ENCODE data around the gene RGS9BP.
"Not testable (repeated sequence)": the region's sequence is repeated elsewhere in the genome, so short reads cannot be mapped to it uniquely, and the experiment has no call there.

RGS9BP gene

GRCh38 chr19:32671883-32672593, 3.6 kb upstream of the RGS9BP start:
- no peak for DNase-seq

GRCh38 chr19:32672841-32673240, 2.8 kb upstream of the RGS9BP start:
- DNase-seq, result no peak

- DNase-seq, result no peak
These were observed 2.1 kb upstream of the RGS9BP start for GRCh38 chr19:32673573-32673972.

GRCh38 chr19:32674153-32674930, 1.3 kb upstream of the RGS9BP start:
- DNase-seq, result peak; percentile 27

GRCh38 chr19:32674931-32675719, 523 bp upstream of the RGS9BP start, which contains the start of gene ANKRD27:
ANKRD27 (minus strand) TSS chr19:32675180; CDS start chr19:32659015, 16,165 bp downstream.
- DNase-seq, result peak; percentile 98

GRCh38 chr19:32676186-32676894, 692 bp downstream of the RGS9BP start:
- peak; percentile 69 for DNase-seq

GRCh38 chr19:32676895-32677359, 1.3 kb downstream of the RGS9BP start:
- peak; percentile 33 for DNase-seq

- DNase-seq, result peak; percentile 52
These were observed 2.0 kb downstream of the RGS9BP start for GRCh38 chr19:32677657-32678056.

GRCh38 chr19:32680986-32681385, 5.3 kb downstream of the RGS9BP start:
- no peak for DNase-seq

- no peak for DNase-seq
These were observed 6.7 kb downstream of the RGS9BP start for GRCh38 chr19:32682317-32682716.

- no peak for DNase-seq
These were observed 11.3 kb downstream of the RGS9BP start for GRCh38 chr19:32686847-32687475.

- no peak for DNase-seq
These were observed 12.0 kb downstream of the RGS9BP start for GRCh38 chr19:32687681-32688080.

- no peak for DNase-seq
These were observed 12.7 kb downstream of the RGS9BP start for GRCh38 chr19:32688311-32688710.

GRCh38 chr19:32691291-32691951, 15.8 kb downstream of the RGS9BP start, which contains the start of gene NUDT19:
NUDT19 (plus strand) TSS chr19:32691821; CDS start chr19:32691961, 140 bp downstream.
- DNase-seq, result no peak

GRCh38 chr19:32691952-32692726, 16.5 kb downstream of the RGS9BP start:
- DNase-seq, result peak; percentile 93

GRCh38 chr19:32692727-32693061, 17.0 kb downstream of the RGS9BP start:
- no peak for DNase-seq

GRCh38 chr19:32693151-32694108, 17.8 kb downstream of the RGS9BP start:
- DNase-seq, result not testable (repeated sequence)

GRCh38 chr19:32694316-32694715, 18.7 kb downstream of the RGS9BP start:
- not testable (repeated sequence) for DNase-seq

- DNase-seq, result not testable (repeated sequence)
These were observed 19.2 kb downstream of the RGS9BP start for GRCh38 chr19:32694851-32695250.
